Effector CD8-positive, alpha-beta T cell (primary cell): ENCODE data around the gene PLN.

Experiments
- DNase-seq: peaks from one replicate; lab custom pipeline; 2025; lab: John Stamatoyannopoulos, UW
- total RNA-seq, 4 experiments: gene quantifications; one replicate each; lab custom pipeline; 2026; lab: John Stamatoyannopoulos, UW

The PLN gene
- total RNA-seq = 0 to 0.27 (median 0) reads per million in 4 experiments

DNA sequence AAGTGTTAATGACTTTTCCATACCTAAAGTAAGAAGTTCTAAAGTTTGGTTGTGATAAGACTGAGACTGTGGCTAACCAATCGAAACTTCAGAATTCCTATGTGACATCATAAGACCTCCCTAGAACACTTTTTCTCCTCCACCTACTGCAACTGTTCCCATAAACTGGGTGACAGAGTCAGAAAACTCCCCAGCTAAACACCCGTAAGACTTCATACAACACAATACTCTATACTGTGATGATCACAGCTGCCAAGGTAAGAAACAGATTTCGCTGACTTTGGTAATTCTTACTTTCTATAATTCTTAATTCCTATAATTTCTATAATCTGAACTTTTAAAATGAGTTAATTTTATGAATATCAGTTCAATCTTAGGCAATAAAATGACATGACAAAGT lies at the start of gene PLN:
Gene PLN (plus strand): TSS at position 161 of the 400 bp plus-strand sequence. CDS start 10,626 bp downstream, outside the sequence.
- no peak for DNase-seq

DNA sequence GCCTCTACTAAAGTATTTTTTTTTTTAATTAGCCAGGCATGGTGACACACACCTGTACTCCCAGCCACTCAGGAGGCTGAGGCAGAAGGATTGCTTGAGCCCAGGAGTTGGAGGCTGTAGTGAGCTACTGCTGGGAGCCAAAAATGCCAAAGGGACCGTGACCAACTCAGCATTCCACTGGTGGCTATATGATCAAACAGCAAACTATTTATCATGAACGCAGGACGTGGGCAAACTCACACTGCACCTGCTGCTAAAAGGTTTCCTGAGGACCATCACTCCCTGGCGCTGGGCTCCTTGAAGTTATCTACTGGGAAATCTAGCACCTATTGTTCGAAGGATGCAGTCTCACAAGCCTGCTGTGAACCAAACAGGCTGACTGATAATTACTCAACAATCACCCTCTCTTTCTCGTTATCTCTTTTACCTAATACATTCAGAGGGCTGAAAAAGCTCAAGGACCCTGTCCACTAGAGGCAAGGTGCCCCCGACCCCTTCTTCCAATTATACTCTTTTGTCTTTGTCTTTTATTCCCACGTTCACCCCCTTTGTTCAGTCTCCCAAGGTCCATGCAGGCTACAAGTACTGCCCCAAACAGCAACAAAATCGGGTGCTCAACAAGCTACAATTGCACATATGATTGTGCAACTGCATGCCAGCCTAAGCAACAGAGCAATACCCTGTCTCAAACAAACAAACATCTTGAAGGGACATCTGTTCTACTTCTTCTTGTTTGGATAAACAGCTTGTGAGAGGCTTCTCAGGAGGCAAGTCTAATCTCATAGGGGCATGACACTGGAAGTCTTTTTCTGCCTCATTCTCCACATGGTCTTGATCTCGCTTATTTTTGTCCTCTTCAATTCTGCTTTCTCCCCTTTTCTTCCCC lies 47.7 kb upstream of the PLN start:
- DNase-seq = no peak

DNA sequence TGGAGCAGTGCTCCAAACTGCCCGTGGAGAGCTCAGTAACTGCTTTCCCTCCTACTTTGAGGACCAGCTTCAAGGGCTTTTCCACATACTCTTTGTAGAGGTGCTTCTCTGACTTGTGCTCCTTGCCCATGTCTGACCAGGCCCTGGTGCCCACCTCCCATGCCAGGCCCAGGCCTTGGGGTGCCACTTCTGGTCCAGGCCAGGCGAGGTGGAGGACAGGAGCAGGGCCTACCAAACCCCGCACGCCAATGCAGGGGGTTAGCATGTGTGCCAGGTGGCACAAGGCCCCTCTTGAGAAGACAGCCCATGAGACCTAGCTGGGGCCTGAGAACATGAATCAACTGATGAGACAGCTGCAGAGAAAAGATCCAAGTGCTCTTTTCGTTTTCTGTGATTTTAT lies 47.0 kb upstream of the PLN start:
- no peak for DNase-seq

DNA sequence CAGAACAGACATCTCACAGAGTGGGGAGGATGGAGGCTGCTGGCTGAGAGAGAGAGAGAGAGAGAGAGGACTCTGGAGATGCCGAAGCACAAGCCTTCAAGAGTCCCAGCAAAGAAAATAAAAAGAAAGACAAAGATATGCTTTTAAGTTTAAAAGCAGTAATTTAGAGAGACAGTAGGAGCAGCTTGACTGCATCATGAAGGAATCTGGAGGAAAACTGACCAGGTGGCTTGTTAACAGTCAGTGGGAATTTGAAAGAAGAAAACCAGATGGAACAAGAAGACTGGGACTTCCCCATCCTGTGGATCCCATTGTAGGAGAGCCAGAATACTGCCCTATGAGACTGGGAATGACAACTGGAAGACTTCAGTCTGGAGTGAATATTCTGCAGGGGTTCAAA lies 46.3 kb upstream of the PLN start:
- DNase-seq = no peak

DNA sequence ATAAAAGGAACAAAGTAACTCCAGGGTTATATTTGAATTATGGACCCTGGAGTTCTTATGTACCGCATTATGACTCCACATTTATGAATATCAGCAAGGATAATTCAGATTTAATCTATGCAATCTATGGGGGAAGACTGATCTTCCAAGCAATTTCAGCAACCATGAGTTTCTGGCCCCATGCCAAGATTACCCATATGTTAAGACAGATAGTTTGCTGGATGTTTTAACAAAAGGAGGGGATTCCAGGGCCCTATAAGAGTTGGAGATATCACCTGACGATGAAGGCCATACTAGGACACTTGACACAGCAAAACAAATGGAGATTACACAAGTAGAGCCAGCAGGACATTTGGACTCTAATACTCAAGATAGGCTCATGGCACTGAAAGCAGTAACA lies 45.9 kb upstream of the PLN start:
- DNase-seq = no peak

DNA sequence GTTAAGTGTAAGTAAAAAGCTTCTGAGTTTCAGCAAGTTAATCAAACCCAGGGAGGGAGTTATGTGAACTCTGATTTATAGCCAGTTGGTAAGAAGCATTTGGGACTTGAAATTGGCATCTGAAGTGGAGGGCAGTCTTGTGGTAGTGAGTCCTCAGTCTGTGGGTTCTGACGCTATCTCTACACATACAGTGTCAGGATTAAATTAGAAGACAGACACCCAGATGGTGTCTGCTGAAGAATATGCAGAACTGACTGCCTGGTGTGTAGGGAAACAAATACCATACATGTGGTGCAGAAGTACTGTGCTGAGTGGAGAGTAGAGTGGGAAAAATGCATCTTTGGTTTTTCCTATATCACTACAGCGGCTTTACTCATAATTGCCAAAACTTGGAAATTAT lies 43.5 kb upstream of the PLN start:
- no peak for DNase-seq

DNA sequence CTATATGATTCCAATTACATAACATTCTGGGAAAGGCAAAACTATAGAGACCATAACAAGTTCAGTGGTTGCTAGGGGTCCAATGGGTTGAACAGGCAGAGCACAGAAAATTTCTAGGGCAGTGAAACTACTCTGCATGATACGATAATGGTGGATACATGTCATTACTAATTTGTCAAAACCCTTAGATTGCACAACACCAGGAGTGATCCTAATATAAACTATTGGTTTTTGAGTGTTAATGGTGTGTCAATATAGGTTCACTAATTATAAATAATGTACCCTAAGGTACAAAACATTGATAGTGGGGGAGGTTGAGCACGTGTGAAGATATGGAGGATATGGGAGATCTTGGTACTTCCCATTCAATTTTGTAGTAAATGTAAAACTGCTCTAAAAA lies 42.4 kb upstream of the PLN start:
- DNase-seq = no peak

DNA sequence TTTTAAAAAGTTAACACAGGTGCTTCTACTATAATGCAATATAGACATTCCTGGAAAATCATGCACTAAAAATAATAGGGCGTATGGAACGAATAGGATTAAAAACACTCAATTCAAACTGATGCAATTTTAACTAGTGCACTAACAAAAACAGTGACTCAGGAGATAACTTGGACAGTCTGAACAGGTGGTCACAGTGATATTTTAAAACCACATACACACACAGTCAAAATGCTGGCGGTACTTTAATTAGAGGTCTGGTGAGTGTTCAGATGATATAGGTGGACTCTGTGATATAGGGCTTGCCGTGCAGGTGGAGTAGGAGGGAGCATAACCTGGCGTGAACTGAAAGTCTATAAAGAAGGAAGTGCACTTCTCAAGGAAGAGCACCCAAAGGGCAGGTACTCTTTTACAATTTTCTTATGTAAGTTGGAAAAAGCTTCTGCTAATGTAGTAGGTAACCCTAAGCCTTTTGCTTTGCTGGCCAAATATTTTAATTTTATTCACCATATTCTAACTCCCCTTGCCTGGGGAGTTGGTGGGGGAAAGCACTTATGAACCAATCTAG lies 41.9 kb upstream of the PLN start:
- no peak for DNase-seq

DNA sequence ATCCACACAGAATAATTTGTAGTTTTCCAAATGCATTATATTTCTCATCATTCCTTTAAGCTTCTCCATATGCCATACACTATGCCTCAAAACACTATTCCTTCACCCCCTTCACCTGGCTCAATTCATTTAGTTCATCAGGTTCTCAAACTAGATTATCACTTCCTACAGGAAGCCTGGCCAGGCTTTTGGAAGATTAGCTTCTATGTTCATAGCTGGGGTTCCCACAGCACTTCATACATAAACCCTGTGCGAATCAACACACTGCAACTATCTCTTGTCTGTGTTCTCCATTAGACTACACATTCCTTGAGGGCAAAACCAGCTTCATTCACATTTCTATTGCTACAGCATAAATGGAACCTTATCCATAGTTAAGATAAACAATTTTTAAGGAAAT lies 40.5 kb upstream of the PLN start:
- no peak for DNase-seq

DNA sequence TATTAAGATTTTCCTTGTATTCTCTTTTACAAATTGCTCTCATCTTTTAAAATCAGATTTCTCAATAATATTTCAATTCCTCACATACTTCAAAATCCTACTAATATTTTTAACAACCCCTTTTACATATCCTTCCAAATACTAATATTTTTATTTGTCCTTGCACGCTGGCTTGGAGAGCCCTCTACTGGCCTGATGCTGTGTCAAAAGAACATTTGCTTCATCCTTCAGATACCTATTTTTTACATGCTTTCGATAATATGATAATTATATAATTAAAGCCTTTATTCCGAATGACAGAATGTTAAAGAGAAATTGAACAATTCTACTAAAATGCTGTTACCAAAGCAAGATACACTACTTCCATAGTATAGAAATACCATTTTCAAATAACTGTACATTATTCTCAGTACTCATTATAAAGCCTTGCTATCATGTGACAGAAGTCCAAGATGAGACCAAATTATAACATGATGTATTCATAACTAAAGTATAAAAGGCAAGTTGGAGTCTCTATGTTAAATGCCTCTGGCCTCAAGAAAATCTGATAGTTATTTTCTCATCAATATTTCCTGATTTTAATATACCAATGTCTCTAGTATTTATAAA lies 39.0 kb upstream of the PLN start:
- no peak for DNase-seq

DNA sequence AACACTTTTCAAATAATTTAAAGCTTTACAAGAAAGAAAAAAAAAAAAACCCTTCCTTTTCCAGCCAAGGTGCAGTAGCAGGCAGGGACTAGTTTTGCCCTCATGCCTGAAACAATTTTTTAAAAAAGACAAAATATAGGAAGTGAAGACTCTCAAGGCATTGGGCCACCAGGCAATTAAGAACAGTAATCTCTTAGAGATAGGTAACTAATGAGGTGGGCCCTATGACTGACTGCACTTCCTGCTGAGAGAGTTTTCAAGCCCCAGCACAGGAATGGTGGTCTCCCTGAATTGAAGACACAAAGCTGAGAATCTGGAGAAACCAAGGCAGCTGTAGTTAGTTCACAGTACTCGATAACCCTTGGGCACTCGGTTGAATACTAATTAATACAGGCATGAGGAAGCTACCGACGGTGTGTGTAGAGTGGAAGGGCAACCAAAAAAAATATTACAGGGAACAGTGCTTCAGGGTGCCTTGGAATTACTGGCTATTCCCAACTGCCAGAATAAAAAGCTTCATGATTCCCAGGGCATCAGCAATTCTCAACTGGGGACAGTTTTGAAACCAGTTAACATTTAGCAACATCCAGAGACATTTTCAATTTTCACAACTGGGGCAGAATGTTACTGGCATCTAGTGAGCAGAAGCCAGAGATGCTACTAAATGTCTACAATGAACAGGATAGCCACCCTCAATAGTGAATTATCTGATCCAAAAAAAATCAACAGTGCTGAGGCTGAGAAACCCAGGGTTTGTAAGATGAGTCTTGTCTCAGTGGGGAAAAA lies 36.0 kb upstream of the PLN start:
- DNase-seq = no peak

DNA sequence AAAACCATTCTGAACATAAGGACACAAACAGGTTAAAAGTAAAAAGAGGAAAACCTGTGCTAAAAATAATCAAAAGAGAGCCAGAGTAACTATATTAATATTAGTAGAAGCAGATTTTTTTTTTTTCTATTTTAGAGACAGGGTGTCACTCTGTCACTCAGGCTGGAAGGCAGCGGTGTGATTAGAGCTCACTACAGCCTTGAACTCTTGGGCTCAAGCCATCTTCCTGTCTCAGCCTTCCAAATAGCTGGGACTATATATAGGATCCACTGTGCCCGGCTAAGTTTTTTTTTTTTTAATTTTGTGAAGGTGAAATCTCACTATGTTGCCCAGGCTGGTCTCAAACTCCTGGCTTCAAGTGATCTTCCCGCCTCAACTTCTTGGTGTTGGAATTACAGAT lies 33.4 kb upstream of the PLN start:
- DNase-seq = no peak

DNA sequence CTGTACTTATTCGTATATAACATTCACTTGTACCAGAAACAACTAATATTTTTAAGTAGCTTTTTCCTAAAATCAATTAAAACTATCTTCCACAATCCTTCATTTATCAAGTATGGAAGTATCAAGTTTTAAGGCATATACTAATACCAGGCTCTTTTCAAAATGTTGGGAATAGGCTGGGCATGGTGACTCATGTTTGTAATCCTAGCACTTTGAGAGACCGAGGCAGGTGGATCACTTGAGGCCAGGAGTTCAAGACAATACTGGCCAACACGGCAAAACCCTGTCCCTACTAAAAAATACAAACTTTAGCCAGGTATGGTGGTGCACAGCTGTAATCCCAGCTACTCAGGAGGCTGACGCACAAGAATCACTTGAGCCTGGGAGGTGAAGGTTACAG lies 25.7 kb upstream of the PLN start:
- no peak for DNase-seq

DNA sequence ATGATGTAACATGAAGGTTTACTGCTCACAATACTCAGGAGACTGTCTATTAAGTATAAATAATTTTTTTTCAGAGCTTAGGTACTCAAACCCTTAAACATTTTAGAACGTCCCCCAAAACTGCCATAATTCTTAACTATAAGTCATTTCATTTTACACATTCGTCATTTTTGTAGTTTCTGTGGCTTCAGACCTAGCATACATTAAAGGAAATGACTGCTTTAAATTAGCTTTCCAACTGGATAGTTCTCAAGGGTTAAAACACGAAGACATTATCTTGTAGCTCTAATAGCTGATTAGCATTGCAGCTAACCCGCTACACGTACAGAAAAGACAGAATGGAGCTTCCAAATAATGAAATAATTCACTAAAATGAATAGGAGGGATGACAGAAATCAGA lies 24.9 kb upstream of the PLN start:
- no peak for DNase-seq

DNA sequence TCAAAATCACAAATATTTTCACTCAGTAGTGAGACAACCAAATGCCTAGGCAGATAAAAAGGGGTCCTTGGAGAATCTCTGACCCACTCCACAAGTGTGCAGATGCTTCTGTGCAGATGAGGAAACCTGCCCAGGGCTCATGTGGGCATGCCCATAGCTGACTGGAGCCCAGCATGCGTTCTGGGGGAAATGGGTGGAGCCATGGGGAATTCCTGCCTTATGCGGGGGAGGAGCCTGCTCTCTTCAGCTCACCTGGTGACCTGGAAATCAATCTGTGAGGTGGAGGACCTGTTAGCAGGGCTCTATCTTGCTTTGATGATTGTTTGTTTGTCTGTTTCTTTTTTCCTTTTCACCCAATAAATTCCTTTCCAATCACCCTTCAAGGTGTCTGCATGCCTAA lies 23.4 kb upstream of the PLN start:
- DNase-seq = no peak

DNA sequence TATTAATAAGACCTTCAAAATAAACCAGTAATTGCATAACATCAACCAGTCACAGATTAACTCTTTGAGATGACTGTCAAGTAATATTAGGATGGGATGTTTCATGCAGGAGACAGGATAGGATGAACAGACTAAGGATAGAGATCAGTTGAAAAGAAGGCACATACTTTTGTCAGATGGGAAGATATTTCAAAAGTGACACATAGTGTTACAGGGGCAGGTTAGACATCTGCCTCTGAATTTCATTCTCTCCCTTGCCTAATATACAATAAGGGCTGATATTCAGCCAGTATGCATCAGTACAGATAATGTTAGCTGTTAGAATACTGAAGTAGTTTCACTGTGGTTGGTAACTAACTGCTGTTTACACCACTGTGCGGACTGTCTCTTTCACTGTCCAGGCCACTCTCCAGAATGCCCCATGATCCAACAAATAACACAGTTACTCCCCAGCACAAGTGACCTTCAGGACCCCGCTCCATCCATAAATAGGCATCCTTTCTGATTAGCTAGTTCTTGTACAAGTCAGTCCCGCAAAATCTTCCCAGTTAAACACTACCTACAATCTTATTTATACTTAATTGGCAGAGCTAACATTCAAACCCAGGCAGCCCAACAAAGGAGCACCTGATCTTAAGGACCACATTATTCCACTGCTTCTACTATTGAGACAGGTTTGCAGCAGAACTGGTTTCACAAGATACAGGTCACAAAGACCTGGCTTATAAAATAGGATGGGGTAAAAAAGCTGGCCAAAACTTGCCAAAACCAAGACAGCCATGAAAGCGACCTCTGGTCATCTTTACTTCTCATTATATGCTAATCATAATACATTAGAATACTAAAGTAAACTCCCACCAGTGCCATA lies 21.9 kb upstream of the PLN start:
- DNase-seq = no peak

DNA sequence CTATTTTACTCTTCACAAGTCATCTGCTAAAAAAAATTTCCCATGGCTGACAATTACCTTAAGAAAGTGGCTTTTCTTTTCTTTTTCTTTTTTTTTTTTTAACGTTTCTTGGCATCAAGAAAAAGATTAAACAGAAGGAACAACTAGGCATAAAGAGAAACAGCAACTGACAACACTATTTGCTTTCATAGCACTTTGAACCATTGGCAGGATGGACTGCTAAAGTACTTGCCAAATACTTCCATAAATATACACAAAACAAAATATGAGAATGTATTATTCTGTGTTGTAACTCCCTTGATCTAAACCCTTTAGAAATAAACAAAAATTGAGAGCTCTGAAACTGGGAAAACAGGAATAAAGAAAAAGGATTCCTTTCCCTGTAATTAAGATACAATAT lies 20.0 kb upstream of the PLN start:
- DNase-seq = no peak

DNA sequence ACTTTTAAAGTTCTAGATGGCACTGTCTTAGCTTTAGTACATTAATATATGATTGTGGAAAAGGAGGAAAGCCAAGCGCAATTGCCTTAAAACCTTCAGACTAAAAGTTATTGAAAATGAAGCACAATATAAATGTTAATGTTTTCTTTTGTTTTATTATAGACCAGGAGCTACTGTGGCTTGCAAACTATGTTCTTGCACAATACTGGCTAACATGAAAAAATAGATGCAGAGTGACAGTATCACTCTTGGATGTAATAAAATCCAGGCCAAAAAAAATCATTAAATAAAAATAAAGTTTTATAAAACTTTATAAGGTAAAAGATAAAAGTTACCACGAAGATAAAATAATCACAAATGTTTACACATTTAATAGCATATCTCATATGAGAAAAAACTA lies 18.3 kb upstream of the PLN start:
- no peak for DNase-seq

DNA sequence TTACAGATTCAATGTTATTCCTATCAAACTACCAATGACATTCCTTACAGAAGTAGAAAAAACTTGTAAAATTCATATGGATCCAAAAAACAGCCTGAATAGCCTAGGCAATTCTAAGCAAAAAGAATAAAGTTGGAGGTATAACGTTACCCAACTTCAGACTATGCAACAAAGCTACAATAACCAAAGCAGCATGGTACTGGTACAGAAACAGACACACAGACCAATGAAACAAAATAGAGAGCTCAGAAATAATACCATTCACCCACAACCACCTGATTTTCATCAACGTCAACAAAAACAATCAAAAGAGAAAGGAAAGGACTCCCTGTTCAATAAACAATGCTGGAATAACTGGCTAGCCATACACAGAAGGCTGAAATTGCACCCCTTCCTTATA lies 17.2 kb upstream of the PLN start:
- DNase-seq = no peak

DNA sequence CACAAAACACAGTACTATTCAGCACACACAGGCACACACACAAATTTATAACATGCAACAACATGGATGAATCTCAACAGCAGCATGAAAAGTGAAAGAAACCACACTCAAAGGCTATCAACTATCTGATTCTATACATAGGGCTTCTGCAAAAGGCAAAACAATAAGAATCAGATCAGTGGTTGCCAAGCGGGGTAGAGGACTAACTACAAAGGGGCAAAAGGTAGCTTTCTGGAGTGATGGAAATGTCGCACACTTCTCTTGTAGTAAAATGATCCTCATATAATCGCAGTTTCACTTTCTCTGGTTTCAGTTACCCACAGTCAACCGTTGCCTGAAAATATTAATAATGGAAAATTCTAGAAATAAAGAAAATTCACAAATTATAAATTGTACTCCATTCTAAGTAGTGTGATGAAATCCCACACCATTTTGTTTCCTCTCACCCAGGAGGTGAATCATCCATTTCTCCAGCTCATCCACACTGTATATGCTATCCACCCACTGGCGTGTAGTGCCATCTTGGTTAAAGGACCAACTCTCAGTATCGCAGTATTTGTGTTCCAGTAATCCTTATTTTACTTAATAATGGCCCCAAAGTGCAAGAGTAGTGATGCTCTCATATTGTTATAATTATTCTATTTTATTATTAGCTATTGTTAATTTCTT lies 12.8 kb upstream of the PLN start:
- DNase-seq = no peak

DNA sequence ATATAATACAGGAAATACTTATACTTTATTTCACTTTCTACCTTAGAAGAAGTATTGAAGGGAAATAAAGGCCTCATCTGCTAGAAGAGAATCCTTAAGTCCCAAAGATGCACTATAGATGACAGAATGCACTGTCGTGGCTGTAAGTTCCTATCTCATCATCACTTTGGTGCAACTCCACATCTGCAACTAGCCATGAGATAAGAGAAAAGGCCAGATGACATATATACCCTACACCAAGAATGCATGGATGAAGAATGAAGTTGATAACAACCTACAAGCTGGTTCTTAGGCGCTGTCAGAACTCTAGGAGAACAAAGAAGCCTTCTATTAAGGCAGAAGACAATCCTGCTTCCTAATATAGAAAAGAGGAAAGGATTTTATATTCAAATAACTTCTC lies 11.6 kb upstream of the PLN start:
- DNase-seq = no peak
